Uterus (tissue), 2 donors: ENCODE measurements around the gene SLC6A1.

Experiments used
- CTCF ChIP-seq, 4 experiments: fragments of 200-600 bp in 2 of 4; fragments of 450-650 bp in 2 of 4; sonication (generic) in 2 of 4; IDR thresholded peaks; one replicate each; pipeline ENCODE4 v1.5.1; 2016 to 2019; ENCODE audit warnings: antibody characterized with exemption in 4 of 4, mild to moderate bottlenecking in 2 of 4, moderate library complexity in 1 of 4
- POLR2A ChIP-seq, 2 donors: fragments of 450-650 bp; IDR thresholded peaks; one replicate each; pipeline ENCODE4 v1.6.1; 2016; ENCODE audit warnings: antibody characterized with exemption in 2 of 2, mild to moderate bottlenecking in 1 of 2, moderate library complexity in 1 of 2

- TF ChIP-seq CTCF (IDR thresholded peaks at IDR 0.05) (peak in 2 of 4 experiments; percentile 14 to 16), POLR2A (IDR thresholded peaks at IDR 0.05) (no peak)
Observed at GRCh38 chr3:10992017-10992942, at the start of gene SLC6A1.
